Activated effector memory CD4-positive, alpha-beta T cell treated with anti-CD3 and anti-CD28 coated beads, Interleukin-2, amount 50 U/mL, for 16 hours (primary cell): ENCODE data around the gene CD300LG.
"Not testable (repeated sequence)": the region's sequence is repeated elsewhere in the genome, so short reads cannot be mapped to it uniquely, and the experiment has no call there.

ENCODE experiments used
- DNase-seq: peaks from one replicate; pipeline ENCODE4 v3.0.0-alpha.2; 2020

The CD300LG gene

GRCh38 chr17:43826206-43826605 lies 20.8 kb upstream of the CD300LG start:
- peak; percentile 54 for DNase-seq

GRCh38 chr17:43827596-43827995 lies 19.4 kb upstream of the CD300LG start:
- peak; percentile 31 for DNase-seq

- no peak for DNase-seq
These were observed 17.2 kb upstream of the CD300LG start for GRCh38 chr17:43829738-43830137.

DNA sequence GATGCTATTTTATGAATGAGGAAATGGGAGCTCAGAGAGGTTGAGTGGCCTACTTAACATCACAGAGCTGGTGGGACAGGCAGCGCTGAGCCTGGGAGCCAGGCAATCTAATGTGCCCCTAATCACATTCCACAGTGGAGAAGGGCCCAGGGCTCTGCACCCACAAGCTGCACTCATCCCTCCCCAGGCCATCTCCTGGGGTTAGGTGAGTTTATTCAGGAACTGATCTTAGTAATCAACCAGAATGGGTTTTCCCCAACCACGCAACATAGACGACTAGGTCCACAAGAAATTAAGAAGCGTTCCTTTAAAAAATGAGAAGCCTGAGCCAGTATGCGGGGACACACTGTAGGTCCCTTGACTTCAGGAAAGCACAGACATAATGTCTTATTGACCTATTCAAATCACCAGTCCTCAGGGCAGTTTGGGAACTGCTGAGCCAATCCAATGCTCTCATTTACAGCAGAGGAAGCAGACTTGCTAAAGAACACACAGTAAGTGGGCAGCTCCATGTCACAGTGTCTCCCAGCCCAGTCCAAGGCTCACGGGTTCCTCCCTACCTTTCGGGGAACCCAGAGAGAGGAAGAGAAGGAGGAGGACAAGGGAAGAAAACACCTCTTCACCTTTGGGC lies 16.4 kb upstream of the CD300LG start:
- no peak for DNase-seq

GRCh38 chr17:43831633-43832032 lies 15.3 kb upstream of the CD300LG start:
- no peak for DNase-seq

GRCh38 chr17:43832168-43832975 lies 14.6 kb upstream of the CD300LG start:
- DNase-seq: peak; percentile 67

DNA sequence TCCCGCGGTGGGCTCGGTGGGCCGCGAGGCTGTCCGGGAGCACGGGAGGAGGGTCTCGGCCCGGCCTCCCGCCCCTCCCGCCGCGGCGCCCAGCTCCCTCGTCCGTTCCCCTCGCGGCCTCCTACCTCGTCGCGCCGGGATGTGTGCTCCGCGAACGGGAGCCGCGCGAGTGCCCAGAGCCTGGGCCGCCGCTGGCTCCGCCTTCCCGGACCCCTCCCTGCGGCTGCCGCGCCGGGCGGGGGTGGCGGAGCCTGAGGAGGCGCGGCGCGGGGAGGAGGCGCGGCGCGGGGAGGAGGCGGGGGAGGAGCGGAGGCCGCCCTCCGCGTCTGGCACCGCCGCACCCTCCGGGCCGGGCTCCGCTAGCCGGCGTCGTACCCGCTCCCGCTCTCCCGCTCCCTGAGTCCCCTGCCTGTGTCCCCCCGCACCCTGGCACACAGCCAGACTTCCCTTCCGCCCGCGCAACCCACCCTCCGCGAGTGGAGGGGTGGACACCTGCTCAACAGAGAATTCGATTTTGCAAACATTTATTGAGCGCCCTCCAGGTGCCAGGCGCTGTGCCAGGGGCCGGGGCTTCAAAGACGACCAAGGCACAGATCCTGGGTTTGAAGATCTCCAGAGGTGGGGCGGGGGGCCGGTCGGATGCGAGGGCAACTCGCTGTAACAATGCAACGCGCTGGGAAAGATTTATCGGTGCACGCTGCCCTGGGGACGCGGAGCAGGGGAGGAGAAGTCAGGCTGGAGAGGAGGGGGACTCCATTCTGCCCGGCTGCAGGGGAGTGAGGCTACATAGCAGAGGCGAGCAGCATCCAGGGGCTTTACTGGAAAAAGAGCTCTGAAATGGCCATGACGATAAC lies 13.8 kb upstream of the CD300LG start, which contains the start of gene MPP3:
Gene MPP3, minus strand, starts transcription at position 171 of the 854 bp plus-strand sequence. CDS start 1,240 bp downstream, outside the sequence.
- peak; percentile 82 for DNase-seq

- no peak for DNase-seq
These were observed 12.9 kb upstream of the CD300LG start for GRCh38 chr17:43834106-43834505.

GRCh38 chr17:43839670-43840108 lies 7.3 kb upstream of the CD300LG start:
- no peak for DNase-seq

GRCh38 chr17:43840814-43841213 lies 6.2 kb upstream of the CD300LG start:
- no peak for DNase-seq

DNA sequence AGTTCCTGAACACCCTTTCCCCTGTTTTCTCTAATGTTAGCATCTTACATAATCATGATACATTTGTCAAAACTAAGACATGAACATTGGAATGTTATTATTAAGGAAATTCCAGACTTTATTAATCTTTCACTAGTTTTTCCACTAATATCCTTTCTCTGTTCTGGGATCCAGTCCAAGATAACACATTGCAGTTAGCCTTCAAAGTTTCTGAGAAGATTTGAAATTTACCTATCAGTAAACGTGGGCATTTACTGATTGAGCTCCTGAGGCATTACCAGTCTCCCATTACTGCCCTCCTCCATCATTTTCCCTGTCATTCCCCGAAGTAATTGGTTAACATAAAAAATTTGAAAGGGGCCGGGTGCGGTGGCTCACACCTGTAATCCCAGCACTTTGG lies 5.7 kb upstream of the CD300LG start:
- no peak for DNase-seq

- not testable (repeated sequence) for DNase-seq
These were observed 4.6 kb upstream of the CD300LG start for GRCh38 chr17:43842091-43842974.

DNA sequence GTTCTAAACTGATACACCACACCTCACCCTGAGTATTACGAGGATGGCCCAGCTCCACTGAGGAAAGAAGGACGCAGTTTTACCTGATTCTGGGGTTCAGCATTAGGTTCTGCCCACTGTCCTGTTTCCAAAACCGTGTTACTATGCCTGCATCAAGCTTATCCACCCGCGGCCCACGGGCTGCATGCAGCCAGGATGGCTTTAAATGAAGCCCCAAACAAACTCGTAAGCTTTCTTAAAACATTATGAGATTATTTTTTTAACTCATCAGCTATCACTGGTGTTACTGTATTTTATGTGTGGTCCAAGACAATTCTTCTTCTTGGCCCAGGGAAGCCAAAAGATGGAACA lies 4.0 kb upstream of the CD300LG start:
- DNase-seq: no peak

DNA sequence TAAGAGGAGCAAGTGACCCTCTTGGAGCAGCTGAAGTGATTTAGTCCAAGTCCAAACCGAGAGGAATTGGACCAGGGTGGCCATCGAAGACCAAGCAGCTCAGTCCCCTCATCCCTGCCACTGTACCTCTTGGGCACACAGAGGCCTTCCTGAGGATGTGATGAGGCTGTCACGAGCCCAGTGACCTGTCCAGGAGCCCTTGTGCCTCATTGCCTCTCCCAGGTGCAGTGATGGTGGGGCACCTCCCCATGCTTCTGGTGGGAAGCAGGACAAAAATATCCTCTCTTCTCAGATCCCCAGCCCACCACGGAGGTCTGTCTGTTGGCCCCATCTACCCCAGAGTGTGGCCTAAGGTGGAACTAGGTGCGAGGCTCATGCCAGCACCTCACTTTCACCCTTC lies 2.7 kb upstream of the CD300LG start:
- no peak for DNase-seq

DNA sequence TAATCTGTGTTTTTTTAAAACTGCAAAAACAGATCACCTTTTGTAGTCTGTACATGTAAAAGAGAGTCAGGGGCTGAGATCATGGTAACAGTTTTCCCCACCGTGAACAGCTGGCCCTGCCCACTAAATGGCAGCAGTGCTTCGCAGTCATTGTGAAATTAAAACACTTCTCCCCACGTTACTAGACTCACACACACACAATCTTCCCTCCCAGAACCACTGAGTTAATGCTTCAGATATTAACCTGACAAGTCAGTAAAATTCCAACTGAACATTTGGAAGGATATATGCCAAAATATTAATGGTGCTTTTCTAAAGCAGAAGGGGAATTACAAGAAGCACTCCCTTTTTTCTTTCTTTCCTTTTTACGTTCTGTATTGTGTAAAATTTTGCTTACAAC lies 1.2 kb upstream of the CD300LG start:
- no peak for DNase-seq

GRCh38 chr17:43846221-43846712 lies 709 bp upstream of the CD300LG start:
- peak; percentile 92 for DNase-seq

DNA sequence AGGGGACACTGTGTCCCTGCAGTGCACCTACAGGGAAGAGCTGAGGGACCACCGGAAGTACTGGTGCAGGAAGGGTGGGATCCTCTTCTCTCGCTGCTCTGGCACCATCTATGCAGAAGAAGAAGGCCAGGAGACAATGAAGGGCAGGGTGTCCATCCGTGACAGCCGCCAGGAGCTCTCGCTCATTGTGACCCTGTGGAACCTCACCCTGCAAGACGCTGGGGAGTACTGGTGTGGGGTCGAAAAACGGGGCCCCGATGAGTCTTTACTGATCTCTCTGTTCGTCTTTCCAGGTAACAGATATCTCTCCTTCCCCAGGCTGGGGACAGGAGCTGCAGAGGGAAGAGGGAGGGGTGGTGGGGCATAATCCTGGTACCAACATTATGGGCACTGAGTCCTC lies 1.6 kb downstream of the CD300LG start:
- no peak for DNase-seq

- DNase-seq: no peak
These were observed 2.1 kb downstream of the CD300LG start for GRCh38 chr17:43849116-43849515.

DNA sequence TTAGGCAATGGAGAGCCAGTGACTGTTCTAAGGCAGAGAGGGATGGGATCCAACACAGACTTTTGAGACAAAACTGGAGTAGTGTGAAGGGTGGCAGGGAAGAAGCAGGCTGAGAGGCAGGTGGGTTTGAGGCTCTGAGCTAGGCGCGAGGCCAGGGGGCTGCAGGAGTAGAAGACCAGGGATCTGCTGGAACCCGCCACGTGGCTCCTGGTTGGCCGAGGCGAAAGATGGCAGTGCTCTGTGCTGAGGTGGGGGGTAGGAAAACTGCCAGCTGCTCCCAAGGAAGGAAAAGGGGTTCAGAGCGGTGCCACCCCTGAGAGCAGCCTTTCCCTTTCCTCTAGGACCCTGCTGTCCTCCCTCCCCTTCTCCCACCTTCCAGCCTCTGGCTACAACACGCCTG lies 5.6 kb downstream of the CD300LG start:
- no peak for DNase-seq

DNA sequence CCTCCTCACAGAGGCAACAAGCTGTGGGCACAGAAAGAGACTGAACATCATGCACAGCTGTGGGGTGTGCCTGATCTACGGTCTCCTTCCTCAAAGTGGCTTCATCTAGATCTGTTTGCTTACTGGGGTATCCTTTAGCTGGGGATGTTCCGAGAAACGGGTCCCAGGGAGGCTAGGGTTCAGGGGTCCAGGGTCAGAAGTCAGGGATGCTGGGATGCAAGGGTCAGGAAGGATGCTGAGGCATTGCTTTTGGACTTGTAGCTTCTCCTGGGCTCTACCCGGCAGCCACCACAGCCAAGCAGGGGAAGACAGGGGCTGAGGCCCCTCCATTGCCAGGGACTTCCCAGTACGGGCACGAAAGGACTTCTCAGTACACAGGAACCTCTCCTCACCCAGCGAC lies 6.6 kb downstream of the CD300LG start:
- DNase-seq: no peak

GRCh38 chr17:43854498-43854897 lies 7.5 kb downstream of the CD300LG start:
- no peak for DNase-seq

GRCh38 chr17:43855061-43855460 lies 8.1 kb downstream of the CD300LG start:
- no peak for DNase-seq
